Measurements from ENCODE around the gene ALG1. TPM values are rescaled to one million over a fixed set of nuclear protein-coding genes. Genes with fewer than 3 reads are reported as not detected.
A peak's percentile ranks its signal among the peaks of the same experiment; 100 is the strongest.

The ALG1 gene
- total RNA-seq, 1 donor from 2014 or later = 30.4 TPM

GRCh38 chr16:5027086-5027485 is 44.6 kb upstream of the ALG1 start:
- Mint-ChIP-seq H3K27ac (no peak overlapping the region), H3K27me3 (no peaks in the 10 kb centered on the region), H3K4me3 (no peak overlapping the region), H3K36me3 (no peaks in the 10 kb centered on the region), H3K9me3 (no peaks in the 10 kb centered on the region), H3K4me1 (ENCODE audit: unreplicated experiment) (no peaks in the 10 kb centered on the region)
- DNase-seq (ENCODE audit: extremely low spot score, unreplicated experiment) = no peak
- no peak for TF ChIP-seq CTCF (conservative IDR thresholded peaks at IDR 0.05)

- no peak overlapping the region for H3K4me3 Mint-ChIP-seq
- peaks cover 2% of the 10 kb centered on the region for H3K4me1 Mint-ChIP-seq (ENCODE audit: unreplicated experiment)
- no peaks in the 10 kb centered on the region for H3K9me3 Mint-ChIP-seq
- H3K36me3 Mint-ChIP-seq = no peaks in the 10 kb centered on the region
- no peak for TF ChIP-seq CTCF (conservative IDR thresholded peaks at IDR 0.05)
- DNase-seq (ENCODE audit: extremely low spot score, unreplicated experiment) = no peak
- H3K27ac Mint-ChIP-seq = no peak overlapping the region
- H3K27me3 Mint-ChIP-seq = no peaks in the 10 kb centered on the region
Measured at GRCh38 chr16:5027575-5028235, 43.9 kb upstream of the ALG1 start.

- no peak for DNase-seq (ENCODE audit: extremely low spot score, unreplicated experiment)
- peaks cover 2% of the 10 kb centered on the region for H3K27me3 Mint-ChIP-seq
- TF ChIP-seq CTCF (conservative IDR thresholded peaks at IDR 0.05) = no peak
- peaks cover 7% of the 10 kb centered on the region for H3K4me1 Mint-ChIP-seq (ENCODE audit: unreplicated experiment)
- no peak overlapping the region for H3K27ac Mint-ChIP-seq
- no peaks in the 10 kb centered on the region for H3K9me3 Mint-ChIP-seq
- no peaks in the 10 kb centered on the region for H3K36me3 Mint-ChIP-seq
- H3K4me3 Mint-ChIP-seq = no peak overlapping the region
Measured at GRCh38 chr16:5028950-5029475, 42.6 kb upstream of the ALG1 start.

GRCh38 chr16:5030251-5030870 is 41.3 kb upstream of the ALG1 start:
- H3K4me3 Mint-ChIP-seq = no peak overlapping the region
- H3K36me3 Mint-ChIP-seq = no peaks in the 10 kb centered on the region
- H3K9me3 Mint-ChIP-seq = no peaks in the 10 kb centered on the region
- peaks cover 5% of the 10 kb centered on the region for H3K27me3 Mint-ChIP-seq
- H3K27ac Mint-ChIP-seq = no peak overlapping the region
- no peak for DNase-seq (ENCODE audit: extremely low spot score, unreplicated experiment)
- TF ChIP-seq CTCF (conservative IDR thresholded peaks at IDR 0.05) = no peak
- peaks cover 12% of the 10 kb centered on the region for H3K4me1 Mint-ChIP-seq (ENCODE audit: unreplicated experiment)

- no peak overlapping the region for H3K27ac Mint-ChIP-seq
- H3K9me3 Mint-ChIP-seq = no peaks in the 10 kb centered on the region
- DNase-seq (ENCODE audit: extremely low spot score, unreplicated experiment) = no peak
- H3K4me1 Mint-ChIP-seq (ENCODE audit: unreplicated experiment) = peaks cover 12% of the 10 kb centered on the region
- H3K27me3 Mint-ChIP-seq = peaks cover 6% of the 10 kb centered on the region
- H3K36me3 Mint-ChIP-seq = no peaks in the 10 kb centered on the region
- TF ChIP-seq CTCF (conservative IDR thresholded peaks at IDR 0.05) = no peak
- peak overlapping the region; percentile 78 for H3K4me3 Mint-ChIP-seq
Measured at GRCh38 chr16:5031601-5032000, 40.0 kb upstream of the ALG1 start.
